ENCODE measurements around the gene DNER. TPM values are rescaled to one million over a fixed set of nuclear protein-coding genes. Genes with fewer than 3 reads are reported as not detected.

DNER gene
- total and polyA plus RNA-seq, 2 of the 4 experiments (the other 2 are of a cell fraction) = under 0.01 to 0.14 TPM

- Histone ChIP-seq H3K4me3 (ENCODE audit: insufficient read depth, low read depth, low read length) (no peak overlapping the region), H4K91ac (ENCODE audit: insufficient read depth, low read depth, low read length) (no peak overlapping the region), H2BK5ac (ENCODE audit: low read depth, low read length, poor library complexity, severe bottlenecking) (no peak overlapping the region), H2BK120ac (ENCODE audit: low read depth, low read length) (no peak overlapping the region), H3K56ac (ENCODE audit: extremely low read depth, insufficient read depth, low read length) (no peak overlapping the region), H2BK20ac (ENCODE audit: low read depth, low read length) (no peak overlapping the region), H2AFZ (replicated peaks; ENCODE audit: low read length, poor library complexity) (no peak overlapping the region), H3K9ac (ENCODE audit: low read depth, low read length) (no peak overlapping the region), H3K4me1 (ENCODE audit: control insufficient read depth, insufficient read depth, low read length) (no peaks in the 10 kb centered on the region), H3K4ac (ENCODE audit: low read depth, low read length) (no peak overlapping the region), H3K9me3 (ENCODE audit: control insufficient read depth, insufficient read depth, low read length) (peaks cover 5% of the 10 kb centered on the region), H3K27me3 (ENCODE audit: control insufficient read depth, insufficient read depth, low read length) (no peaks in the 10 kb centered on the region), H3K79me1 (ENCODE audit: low read depth in 1 of 2, low read length in 2 of 2) (no peaks in the 10 kb centered on the region), H3K23ac (ENCODE audit: low read depth, low read length) (no peak overlapping the region), H3K9me1 (ENCODE audit: insufficient read depth, low read length) (no peaks in the 10 kb centered on the region), H4K8ac (ENCODE audit: low read depth in 2 of 2, low read length in 2 of 2) (no peak overlapping the region), H3K36me3 (ENCODE audit: control insufficient read depth, insufficient read depth, low read length) (no peaks in the 10 kb centered on the region), H2BK15ac (ENCODE audit: low read depth, low read length) (no peak overlapping the region), H3K14ac (replicated peaks; ENCODE audit: low read depth, low read length) (no peak overlapping the region), H2AK9ac (replicated peaks; ENCODE audit: low read depth, low read length, poor library complexity) (no peak overlapping the region), H3K4me2 (ENCODE audit: low read depth, low read length) (no peak overlapping the region), H2AK5ac (ENCODE audit: low read depth, low read length) (no peak overlapping the region), H4K20me1 (ENCODE audit: insufficient read depth, low read length) (no peaks in the 10 kb centered on the region), H4K5ac (ENCODE audit: low read depth, low read length) (no peak overlapping the region), H3K27ac (ENCODE audit: insufficient read depth, low read length) (no peak overlapping the region), H3K18ac (ENCODE audit: low read depth, low read length) (no peak overlapping the region)
- in situ Hi-C loops (cut with MboI; ENCODE audit: low sequenced_read_pairs) = no loop called here
- intact Hi-C loops (cut with micrococcal nuclease) = no loop called here
- ChIA-PET POLR2A (ENCODE audit: unreplicated experiment) (no interaction called here), CTCF (no interaction called here)
- TF ChIP-seq POLR2A (IDR thresholded peaks at IDR 0.05; ENCODE audit: low read depth, low read length) = no peak
- TF ChIP-seq MAZ (IDR thresholded peaks at IDR 0.05; ENCODE audit: borderline replicate concordance, low read depth, low read length) = no peak
- no peak for TF ChIP-seq SMC3 (IDR thresholded peaks at IDR 0.05; ENCODE audit: low read depth, low read length)
- TF ChIP-seq CHD1 (IDR thresholded peaks at IDR 0.05; ENCODE audit: low read depth, low read length) = no peak
- TF ChIP-seq RAD21 (IDR thresholded peaks at IDR 0.05; ENCODE audit: low read length) = no peak
- TF ChIP-seq FOS (IDR thresholded peaks at IDR 0.05; ENCODE audit: low read depth, low read length) = no peak
- TF ChIP-seq ELK1 (IDR thresholded peaks at IDR 0.05; ENCODE audit: borderline replicate concordance, low read depth, low read length) = no peak
- TF ChIP-seq CEBPB (IDR thresholded peaks at IDR 0.05; ENCODE audit: low read depth, low read length) = no peak
- no peak for TF ChIP-seq MAFK (IDR thresholded peaks at IDR 0.05; ENCODE audit: low read depth, low read length)
- TF ChIP-seq BHLHE40 (IDR thresholded peaks at IDR 0.05; ENCODE audit: low read depth, low read length) = no peak
- no TSS peak for BruUV-seq (replicated peaks)
- DNase-seq = no peak
- dilution Hi-C loops (cut with HindIII; ENCODE audit: low sequenced_read_pairs, unreplicated experiment) = no loop called here
- ATAC-seq (ENCODE audit: low read depth) = no peak
- WGBS, 2 experiments (ENCODE audit: extremely low coverage in 2 of 2, insufficient read length in 1 of 2) = 32% methylated on average over 2 of the region's 3 CpGs; no CpG with 5 or more reads in 1 of the 2 experiments
These were observed 342.1 kb downstream of the DNER start for GRCh38 chr2:229372207-229372606.

Data from IMR-90 (cell line).